NT2/D1 (cell line): Measurements from ENCODE around the gene ATP6V0B.

Source experiments
- DNase-seq: peaks from one replicate; pipeline ENCODE4 v3.0.0-alpha.2; 2011; ENCODE audit warnings: low read depth, low spot score
- H3K27me3 ChIP-seq: 2 replicates; pipeline ENCODE4 v1.6.0; 2011; ENCODE audit warnings: mild to moderate bottlenecking; ENCODE audit not compliant: insufficient read length, insufficient read depth
- H3K36me3 ChIP-seq: 2 replicates; pipeline ENCODE4 v1.6.1; 2011; ENCODE audit warnings: mild to moderate bottlenecking, low read length, mixed read lengths; ENCODE audit not compliant: insufficient read depth, insufficient read length
- H3K4me1 ChIP-seq: 2 replicates; pipeline ENCODE4 v1.5.1; 2011; ENCODE audit not compliant: insufficient read depth, insufficient read length
- H3K4me3 ChIP-seq: 2 replicates; pipeline ENCODE4 v1.5.1; 2011; ENCODE audit warnings: low read depth; ENCODE audit not compliant: insufficient read length
- H3K9ac ChIP-seq: 2 replicates; pipeline ENCODE4 v1.6.0; 2011; ENCODE audit warnings: low read depth; ENCODE audit not compliant: insufficient read length
- H3K9me3 ChIP-seq: 2 replicates; pipeline ENCODE4 v1.5.1; 2011; ENCODE audit warnings: mild to moderate bottlenecking, low read length; ENCODE audit not compliant: insufficient read depth
- SUZ12 ChIP-seq: IDR thresholded peaks from 2 replicates; pipeline ENCODE4 v1.6.1; 2011; ENCODE audit not compliant: insufficient read length, insufficient read depth; ENCODE audit errors: extremely low read depth
- YY1 ChIP-seq: IDR thresholded peaks from 2 replicates; pipeline ENCODE4 v1.6.1; 2011; ENCODE audit not compliant: insufficient read length, insufficient read depth
- ZNF274 ChIP-seq: IDR thresholded peaks from 2 replicates; pipeline ENCODE4 v1.6.1; 2011; ENCODE audit warnings: mild to moderate bottlenecking, low read depth, low read length

The ATP6V0B gene

DNA sequence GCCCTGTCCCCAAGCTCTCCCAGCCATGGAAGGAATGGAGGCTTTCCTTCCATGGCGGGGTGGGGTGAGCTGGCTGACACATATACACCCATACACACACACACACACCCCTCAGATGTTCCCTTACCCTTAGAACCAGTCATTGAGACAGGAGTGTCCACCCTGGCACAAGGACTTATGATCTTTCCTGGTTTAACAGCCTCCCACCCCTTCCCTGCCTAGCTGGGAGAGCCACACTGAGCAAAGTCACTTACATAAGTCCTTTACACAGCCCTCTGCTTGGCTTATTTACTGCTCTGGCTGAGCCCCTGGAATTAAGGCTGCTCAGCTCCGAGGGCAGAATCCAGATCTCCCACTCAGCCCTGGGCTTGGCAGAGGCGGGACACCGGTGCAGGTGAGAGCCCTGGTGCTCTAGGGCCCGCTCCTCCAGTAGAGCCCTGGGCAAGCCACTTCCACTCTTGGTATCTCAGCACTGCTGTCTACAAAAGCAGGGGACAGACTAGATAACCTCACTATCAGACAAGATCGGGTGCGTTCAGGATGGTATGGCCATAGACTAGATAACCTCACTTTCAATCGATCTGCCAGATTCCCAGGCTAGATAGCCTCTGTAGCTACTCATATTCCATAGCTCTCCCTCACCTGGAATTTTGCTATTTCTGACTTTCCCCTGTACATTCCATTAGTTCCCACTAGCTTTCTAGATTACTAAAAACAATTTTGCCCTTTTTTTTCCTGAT lies 39.8 kb downstream of the ATP6V0B start:
- Histone ChIP-seq H3K9ac (peak overlapping the region; percentile 5), H3K4me1 (peaks cover 32% of the 10 kb centered on the region), H3K27me3 (no peaks in the 10 kb centered on the region), H3K9me3 (no peaks in the 10 kb centered on the region), H3K36me3 (peaks cover 14% of the 10 kb centered on the region), H3K4me3 (no peak overlapping the region)
- DNase-seq: no peak
- TF ChIP-seq SUZ12 (no peak), ZNF274 (no peak), YY1 (no peak)

DNA sequence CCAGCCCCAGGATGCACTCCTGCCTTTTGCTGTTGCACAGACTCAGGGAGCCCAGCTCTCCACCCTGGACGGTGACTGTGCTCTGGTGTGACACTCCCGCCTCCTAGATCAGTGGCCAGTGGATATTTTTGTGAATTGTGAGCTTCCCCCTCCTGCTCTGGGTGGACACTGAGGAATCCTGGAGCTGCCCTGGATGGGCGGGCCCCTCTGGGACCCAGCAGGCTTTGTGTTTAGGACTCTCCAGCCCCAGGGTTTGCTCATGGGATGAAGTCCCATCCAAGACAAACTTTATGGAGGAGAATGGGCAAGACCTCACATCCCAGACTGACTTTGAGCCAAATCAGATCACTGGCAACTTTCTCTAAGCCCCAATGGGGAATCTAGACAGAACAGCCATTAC lies 40.4 kb downstream of the ATP6V0B start:
- Histone ChIP-seq H3K9ac (no peak overlapping the region), H3K9me3 (no peaks in the 10 kb centered on the region), H3K36me3 (peaks cover 13% of the 10 kb centered on the region), H3K27me3 (no peaks in the 10 kb centered on the region), H3K4me1 (peaks cover 34% of the 10 kb centered on the region), H3K4me3 (no peak overlapping the region)
- TF ChIP-seq ZNF274: no peak
- TF ChIP-seq SUZ12: no peak
- TF ChIP-seq YY1: no peak
- no peak for DNase-seq

GRCh38 chr1:44016041-44016889 lies 41.5 kb downstream of the ATP6V0B start:
- Histone ChIP-seq H3K4me1 (peaks cover 25% of the 10 kb centered on the region), H3K4me3 (no peak overlapping the region), H3K27me3 (no peaks in the 10 kb centered on the region), H3K9me3 (no peaks in the 10 kb centered on the region), H3K36me3 (peaks cover 22% of the 10 kb centered on the region), H3K9ac (no peak overlapping the region)
- TF ChIP-seq SUZ12 (no peak), YY1 (no peak), ZNF274 (no peak)
- DNase-seq: no peak

DNA sequence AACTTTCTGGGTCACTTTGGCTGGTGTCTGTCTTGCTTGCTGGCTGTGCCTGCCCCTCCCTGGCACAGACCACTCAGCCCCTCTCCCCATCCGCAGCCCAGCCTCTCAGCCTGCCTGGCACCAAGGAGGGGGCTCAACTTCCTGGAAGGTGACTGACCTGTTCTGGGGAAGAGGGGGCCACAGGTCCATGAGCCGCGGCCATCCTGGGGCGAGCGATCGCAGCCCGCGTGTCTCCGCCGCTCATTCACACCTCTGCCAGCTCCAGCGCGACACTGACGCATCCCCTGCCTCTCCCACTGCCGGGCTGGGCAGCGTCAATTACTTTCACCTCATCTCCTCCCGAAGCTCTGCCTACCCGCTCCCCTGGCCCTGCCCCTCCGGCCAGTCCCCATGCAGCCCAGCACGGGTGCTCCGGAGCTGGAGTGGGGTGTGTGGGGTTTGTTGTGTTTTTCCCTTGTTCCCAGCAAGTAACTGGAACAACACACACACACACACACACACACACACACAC lies 42.2 kb downstream of the ATP6V0B start:
- no peak for DNase-seq
- Histone ChIP-seq H3K36me3 (peaks cover 27% of the 10 kb centered on the region), H3K4me3 (no peak overlapping the region), H3K27me3 (no peaks in the 10 kb centered on the region), H3K9ac (no peak overlapping the region), H3K9me3 (no peaks in the 10 kb centered on the region), H3K4me1 (peaks cover 18% of the 10 kb centered on the region)
- no peak for TF ChIP-seq SUZ12
- TF ChIP-seq YY1: no peak
- no peak for TF ChIP-seq ZNF274

DNA sequence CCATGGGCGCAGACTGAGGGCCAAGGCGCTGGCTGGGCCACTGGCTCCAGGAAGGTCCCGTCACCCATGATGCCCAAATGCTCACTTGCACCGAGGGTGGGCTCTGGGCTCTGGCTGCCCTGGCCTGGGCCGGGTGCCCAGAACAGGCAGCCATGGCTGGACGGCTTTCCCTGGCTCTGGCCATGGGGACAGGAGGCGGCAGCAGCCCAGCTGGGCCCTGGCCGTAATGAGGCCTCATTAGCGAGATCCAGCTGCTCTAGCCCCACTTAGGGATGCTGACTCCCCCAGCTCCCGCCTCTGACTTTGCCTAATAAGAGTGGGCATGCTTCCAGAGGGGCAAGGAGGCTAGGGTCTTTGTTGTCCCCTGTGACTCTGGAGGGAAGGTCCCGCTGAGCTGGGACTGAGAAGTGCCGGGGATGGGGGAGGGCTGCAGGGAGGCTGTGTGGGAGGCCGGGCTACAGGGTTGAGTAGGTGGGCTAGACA lies 44.7 kb downstream of the ATP6V0B start:
- Histone ChIP-seq H3K9ac (no peak overlapping the region), H3K4me3 (no peak overlapping the region), H3K4me1 (peaks cover 12% of the 10 kb centered on the region), H3K9me3 (no peaks in the 10 kb centered on the region), H3K27me3 (no peaks in the 10 kb centered on the region), H3K36me3 (peaks cover 48% of the 10 kb centered on the region)
- DNase-seq: no peak
- TF ChIP-seq ZNF274: no peak
- TF ChIP-seq YY1: no peak
- TF ChIP-seq SUZ12: no peak

DNA sequence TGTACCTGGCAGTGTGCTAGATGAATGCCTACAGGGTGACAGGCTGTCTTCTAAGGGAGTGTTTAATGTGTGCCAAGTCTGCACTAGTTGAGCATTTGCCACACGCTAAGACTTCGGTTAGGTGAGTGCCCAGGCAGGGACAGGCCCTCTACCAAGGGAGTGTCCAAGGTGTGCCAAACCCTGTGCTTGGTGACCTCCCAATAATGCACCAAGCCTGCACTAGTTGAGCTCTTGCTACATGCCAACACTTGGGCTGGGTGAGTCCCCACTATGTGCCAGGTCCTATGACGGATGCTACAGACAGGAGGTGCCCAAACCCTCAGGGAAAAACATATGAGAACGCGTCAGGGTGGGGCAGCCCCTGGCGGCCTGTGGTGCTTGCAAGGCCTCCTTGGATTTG lies 45.7 kb downstream of the ATP6V0B start:
- no peak overlapping the region for H3K9ac ChIP-seq
- H3K9me3 ChIP-seq: no peaks in the 10 kb centered on the region
- no peaks in the 10 kb centered on the region for H3K27me3 ChIP-seq
- TF ChIP-seq YY1 (no peak), SUZ12 (no peak), ZNF274 (no peak)
- H3K4me1 ChIP-seq: peaks cover 12% of the 10 kb centered on the region
- peaks cover 48% of the 10 kb centered on the region for H3K36me3 ChIP-seq
- no peak overlapping the region for H3K4me3 ChIP-seq
- no peak for DNase-seq

DNA sequence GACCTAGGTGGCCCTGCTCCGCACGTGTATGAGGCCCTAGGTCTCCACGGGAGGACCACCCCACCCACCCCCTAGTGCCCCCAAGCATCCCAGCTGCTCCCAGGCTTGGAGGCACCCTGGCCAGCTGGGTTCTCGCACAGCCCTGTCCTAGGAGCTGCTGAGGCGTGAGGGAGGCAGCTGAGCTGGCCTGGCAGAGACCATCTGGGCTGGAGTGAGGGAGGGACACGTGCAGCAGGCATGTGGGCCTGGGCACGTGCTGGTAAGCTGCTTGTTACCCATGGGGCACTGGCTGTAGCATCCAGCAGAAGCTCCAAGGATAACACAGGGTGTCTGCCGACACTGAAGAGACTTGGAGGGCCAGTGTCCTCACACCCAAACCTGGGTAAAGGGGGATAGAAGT lies 46.4 kb downstream of the ATP6V0B start:
- TF ChIP-seq YY1: no peak
- no peak for TF ChIP-seq ZNF274
- TF ChIP-seq SUZ12: no peak
- no peaks in the 10 kb centered on the region for H3K9me3 ChIP-seq
- no peak for DNase-seq
- peaks cover 48% of the 10 kb centered on the region for H3K36me3 ChIP-seq
- no peak overlapping the region for H3K4me3 ChIP-seq
- H3K4me1 ChIP-seq: peaks cover 13% of the 10 kb centered on the region
- no peak overlapping the region for H3K9ac ChIP-seq
- no peaks in the 10 kb centered on the region for H3K27me3 ChIP-seq
